Memory B cell (primary cell): ENCODE results near the gene GDF2.
A peak's percentile ranks its signal among the peaks of the same experiment; 100 is the strongest.

ENCODE experiments used
- ATAC-seq: fragments of 150-1000 bp; cut with Tn5 transposase; 2 replicates; pipeline ENCODE4 v1.10.0; 2021; ENCODE audit warnings: low read depth, mild to moderate bottlenecking, moderate library complexity
- DNase-seq, 2 donors: peaks; one replicate each; pipeline ENCODE4 v3.0.0; 2022; ENCODE audit warnings: low spot score in 2 of 2
- H3K27ac Mint-ChIP-seq: one replicate; pipeline ENCODE4 v1.8.0; 2022; ENCODE audit warnings: mild to moderate bottlenecking, moderate library complexity, mixed read lengths
- H3K27me3 Mint-ChIP-seq: one replicate; pipeline ENCODE4 v1.8.0; 2022; ENCODE audit warnings: mixed read lengths
- H3K36me3 Mint-ChIP-seq: one replicate; pipeline ENCODE4 v1.8.0; 2022; ENCODE audit warnings: mild to moderate bottlenecking, mixed read lengths
- H3K4me1 Mint-ChIP-seq: one replicate; pipeline ENCODE4 v1.8.0; 2022; ENCODE audit warnings: mixed read lengths
- H3K4me3 Mint-ChIP-seq: one replicate; pipeline ENCODE4 v1.8.0; 2022; ENCODE audit warnings: mild to moderate bottlenecking, moderate library complexity, mixed read lengths
- H3K9me3 Mint-ChIP-seq: one replicate; pipeline ENCODE4 v1.8.0; 2022; ENCODE audit warnings: mixed read lengths

The GDF2 gene

DNA sequence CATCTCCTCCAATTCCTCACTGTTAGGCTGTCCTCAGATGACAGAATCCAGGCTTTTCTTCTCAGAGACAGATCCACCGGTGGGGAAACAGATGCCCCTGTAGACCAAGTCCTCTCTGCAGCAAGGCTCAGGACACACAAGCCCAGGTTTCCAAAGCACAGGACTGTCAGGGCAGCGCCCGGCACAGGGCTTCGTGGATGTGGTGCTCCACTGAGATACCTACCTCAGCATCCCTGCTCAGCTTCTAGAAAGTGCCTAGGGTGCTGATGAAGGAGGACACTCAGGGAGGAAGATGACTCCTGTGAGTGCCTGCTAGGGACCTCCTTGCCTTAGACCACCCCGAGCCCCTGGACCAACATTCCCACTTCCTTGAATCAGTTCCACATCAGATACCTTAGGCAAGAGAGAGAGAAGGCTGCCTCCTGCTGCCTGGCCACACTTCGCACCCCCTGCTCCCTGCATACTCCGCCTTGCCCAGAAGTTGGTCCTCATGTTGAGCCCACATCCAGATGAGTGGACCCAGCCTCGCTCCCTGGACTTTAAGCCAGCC, 17.0 kb downstream of the GDF2 start:
- no peaks in the 10 kb centered on the region for H3K9me3 Mint-ChIP-seq
- peaks cover 7% of the 10 kb centered on the region for H3K4me1 Mint-ChIP-seq
- DNase-seq (no peak), ATAC-seq (no peak)
- H3K27ac Mint-ChIP-seq = no peak overlapping the region
- H3K4me3 Mint-ChIP-seq = no peak overlapping the region
- peaks cover 13% of the 10 kb centered on the region for H3K27me3 Mint-ChIP-seq
- H3K36me3 Mint-ChIP-seq = no peaks in the 10 kb centered on the region

DNA sequence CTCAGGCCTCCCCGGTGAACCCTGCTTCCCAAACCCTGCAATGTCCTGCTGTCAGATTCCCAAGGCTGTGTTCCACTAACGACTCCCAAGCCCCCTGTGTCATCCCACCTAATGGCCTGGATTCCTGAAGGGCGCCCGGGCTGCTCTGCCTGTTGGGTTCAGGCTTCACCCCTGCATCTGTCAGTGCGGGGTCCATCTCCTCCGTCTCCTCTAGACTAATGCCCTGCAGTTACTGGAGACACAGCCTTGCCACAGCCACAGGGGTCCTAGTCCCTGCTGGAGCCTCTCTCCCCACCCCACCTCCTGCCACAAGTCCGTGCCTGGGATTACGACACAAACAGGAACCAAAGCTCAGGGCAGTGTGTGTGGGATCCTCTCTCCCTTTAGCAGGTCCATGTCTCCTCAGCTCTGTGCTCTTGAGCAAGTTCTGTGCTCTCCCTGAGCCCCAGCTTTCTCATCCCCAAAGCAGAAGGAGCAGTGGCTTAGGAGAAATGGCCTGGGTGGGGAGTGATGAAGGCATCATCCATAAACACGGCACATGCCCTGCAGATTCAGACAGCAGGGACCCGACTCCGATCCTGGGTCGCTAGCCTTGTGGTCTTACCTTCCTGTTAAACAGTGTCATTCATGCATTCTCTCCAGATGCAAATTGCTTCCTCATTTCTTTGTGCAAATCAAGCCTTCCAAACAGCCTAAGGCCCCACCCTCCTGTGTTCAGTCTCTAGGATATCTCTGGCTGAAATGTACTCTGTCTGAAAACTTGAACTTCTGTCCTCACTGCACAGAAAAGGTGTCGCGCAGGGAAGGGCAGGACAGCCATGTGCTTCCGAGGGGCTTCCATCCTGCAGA, 17.7 kb downstream of the GDF2 start:
- no peak overlapping the region for H3K4me3 Mint-ChIP-seq
- ATAC-seq (peak; percentile 37), DNase-seq (no peak)
- no peaks in the 10 kb centered on the region for H3K9me3 Mint-ChIP-seq
- peaks cover 11% of the 10 kb centered on the region for H3K27me3 Mint-ChIP-seq
- peaks cover 7% of the 10 kb centered on the region for H3K4me1 Mint-ChIP-seq
- H3K27ac Mint-ChIP-seq = no peak overlapping the region
- no peaks in the 10 kb centered on the region for H3K36me3 Mint-ChIP-seq

DNA sequence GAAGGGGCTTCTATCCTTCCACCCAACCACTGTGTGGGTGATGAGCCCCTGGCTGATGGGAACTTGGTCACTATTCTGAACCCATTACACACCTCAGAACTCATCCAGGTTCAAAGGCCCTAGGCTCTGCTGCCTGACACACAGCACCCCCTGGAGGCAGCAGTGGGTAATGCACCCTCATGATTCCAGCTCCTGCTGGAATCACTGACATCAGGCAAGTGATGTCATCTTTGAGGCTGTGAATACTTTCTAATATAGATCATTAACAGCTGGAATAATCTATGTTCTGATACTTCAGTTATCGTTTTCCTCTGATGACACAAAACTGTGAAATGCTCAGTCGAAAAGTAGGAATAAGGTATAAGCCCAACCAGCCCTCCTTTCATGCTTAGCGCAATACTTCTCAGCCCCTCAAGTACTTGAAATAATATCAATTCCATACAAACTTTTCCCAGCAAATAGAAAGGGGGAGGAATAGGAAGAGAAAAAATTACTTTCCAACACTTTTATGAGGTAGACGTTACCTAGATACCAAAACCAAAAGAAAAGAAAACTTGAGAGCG, 18.4 kb downstream of the GDF2 start:
- H3K4me3 Mint-ChIP-seq = no peak overlapping the region
- peak; percentile 52 to 58 for DNase-seq
- H3K4me1 Mint-ChIP-seq = peaks cover 7% of the 10 kb centered on the region
- peak; percentile 47 for ATAC-seq
- no peak overlapping the region for H3K27ac Mint-ChIP-seq
- H3K27me3 Mint-ChIP-seq = peaks cover 11% of the 10 kb centered on the region
- no peaks in the 10 kb centered on the region for H3K9me3 Mint-ChIP-seq
- H3K36me3 Mint-ChIP-seq = no peaks in the 10 kb centered on the region

DNA sequence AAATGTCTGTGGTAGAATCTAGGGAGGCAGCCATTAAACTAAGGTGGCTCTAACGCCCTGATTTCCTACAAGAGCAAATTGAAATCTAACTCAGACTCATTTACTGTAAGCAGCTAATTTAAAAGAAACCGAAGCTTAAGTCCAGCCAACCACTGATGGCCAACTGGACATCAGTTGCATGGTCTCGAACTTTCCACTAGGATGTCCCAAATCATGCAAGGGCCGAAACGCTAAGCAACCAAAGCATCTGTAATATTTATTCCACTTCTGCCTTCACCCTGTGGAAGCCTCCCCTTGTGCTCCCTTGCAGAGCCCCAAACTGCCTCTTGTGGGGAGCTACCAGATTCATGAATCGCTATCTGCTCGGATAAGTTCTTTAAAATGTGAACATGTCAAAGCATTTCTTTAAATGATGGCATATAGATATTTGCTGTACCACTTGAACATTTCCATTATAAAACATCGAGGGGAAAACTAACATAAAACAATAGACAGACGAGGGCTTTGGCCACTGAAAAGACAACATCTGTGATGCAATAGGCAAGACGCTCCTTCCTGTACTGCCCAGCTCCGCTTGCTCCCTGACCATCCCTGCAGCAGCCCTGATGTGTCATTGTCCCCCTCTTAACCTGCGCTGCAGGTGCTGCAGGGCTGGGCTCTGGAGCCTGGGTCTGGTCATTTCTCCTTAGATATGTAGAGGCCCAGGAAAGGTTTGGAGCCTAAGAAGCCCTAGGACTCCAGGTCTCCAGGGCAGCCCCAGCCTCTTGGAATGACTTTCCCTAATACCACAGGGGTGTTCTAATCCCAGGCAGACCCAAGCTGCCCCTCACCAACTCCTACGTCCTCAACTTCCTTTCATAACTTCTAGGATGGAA, 23.0 kb downstream of the GDF2 start:
- ATAC-seq (no peak), DNase-seq (no peak)
- H3K27ac Mint-ChIP-seq = no peak overlapping the region
- peaks cover 5% of the 10 kb centered on the region for H3K27me3 Mint-ChIP-seq
- H3K9me3 Mint-ChIP-seq = no peaks in the 10 kb centered on the region
- peaks cover 3% of the 10 kb centered on the region for H3K4me1 Mint-ChIP-seq
- no peaks in the 10 kb centered on the region for H3K36me3 Mint-ChIP-seq
- H3K4me3 Mint-ChIP-seq = no peak overlapping the region

DNA sequence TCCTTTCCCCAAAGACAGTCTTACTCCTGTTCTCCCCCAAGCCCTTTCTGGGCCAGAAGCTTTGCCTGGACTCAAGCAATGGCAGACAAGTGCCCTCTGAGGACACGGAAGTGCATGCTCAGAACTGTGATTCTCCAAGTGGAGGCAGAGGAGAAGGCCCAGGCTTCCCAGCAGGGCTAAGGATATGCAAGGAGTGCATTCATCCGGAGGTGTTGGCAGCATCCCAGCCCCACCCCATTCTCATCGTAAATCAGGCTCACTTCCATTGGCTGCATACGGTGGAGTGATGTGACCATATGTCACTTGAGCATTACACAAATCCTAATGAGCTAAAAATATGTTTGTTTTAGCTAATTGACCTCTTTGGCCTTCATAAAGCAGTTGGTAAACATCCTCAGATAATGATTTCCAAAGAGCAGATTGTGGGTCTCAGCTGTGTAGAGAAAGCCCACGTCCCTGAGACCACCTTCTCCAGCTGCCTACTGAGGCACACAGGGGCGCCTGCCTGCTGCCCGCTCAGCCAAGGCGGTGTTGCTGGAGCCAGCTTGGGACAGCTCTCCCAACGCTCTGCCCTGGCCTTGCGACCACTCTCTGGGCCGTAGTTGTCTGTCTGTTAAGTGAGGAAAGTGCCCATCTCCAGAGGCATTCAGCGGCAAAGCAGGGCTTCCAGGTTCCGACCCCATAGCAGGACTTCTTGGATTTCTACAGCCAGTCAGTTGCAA, 24.5 kb downstream of the GDF2 start:
- Mint-ChIP-seq H3K4me3 (no peak overlapping the region), H3K27me3 (peaks cover 3% of the 10 kb centered on the region), H3K9me3 (no peaks in the 10 kb centered on the region), H3K4me1 (no peaks in the 10 kb centered on the region), H3K36me3 (no peaks in the 10 kb centered on the region), H3K27ac (no peak overlapping the region)
- ATAC-seq (no peak), DNase-seq (no peak)

DNA sequence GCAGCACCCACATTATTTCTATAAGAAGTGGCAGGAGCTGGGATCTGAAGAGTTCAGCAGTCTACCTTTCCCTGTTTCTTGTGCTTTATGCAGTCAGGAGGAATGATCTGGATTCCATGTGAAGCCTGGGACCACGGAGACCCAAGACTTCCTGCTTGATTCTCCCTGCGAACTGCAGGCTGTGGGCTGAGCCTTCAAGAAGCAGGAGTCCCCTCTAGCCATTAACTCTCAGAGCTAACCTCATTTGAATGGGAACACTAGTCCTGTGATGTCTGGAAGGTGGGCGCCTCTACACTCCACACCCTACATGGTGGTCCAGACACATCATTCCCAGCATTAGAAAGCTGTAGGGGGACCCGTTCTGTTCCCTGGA, 25.0 kb downstream of the GDF2 start:
- DNase-seq (no peak), ATAC-seq (no peak)
- H3K27me3 Mint-ChIP-seq = peaks cover 3% of the 10 kb centered on the region
- H3K4me1 Mint-ChIP-seq = no peaks in the 10 kb centered on the region
- H3K9me3 Mint-ChIP-seq = no peaks in the 10 kb centered on the region
- no peak overlapping the region for H3K27ac Mint-ChIP-seq
- no peak overlapping the region for H3K4me3 Mint-ChIP-seq
- no peaks in the 10 kb centered on the region for H3K36me3 Mint-ChIP-seq

DNA sequence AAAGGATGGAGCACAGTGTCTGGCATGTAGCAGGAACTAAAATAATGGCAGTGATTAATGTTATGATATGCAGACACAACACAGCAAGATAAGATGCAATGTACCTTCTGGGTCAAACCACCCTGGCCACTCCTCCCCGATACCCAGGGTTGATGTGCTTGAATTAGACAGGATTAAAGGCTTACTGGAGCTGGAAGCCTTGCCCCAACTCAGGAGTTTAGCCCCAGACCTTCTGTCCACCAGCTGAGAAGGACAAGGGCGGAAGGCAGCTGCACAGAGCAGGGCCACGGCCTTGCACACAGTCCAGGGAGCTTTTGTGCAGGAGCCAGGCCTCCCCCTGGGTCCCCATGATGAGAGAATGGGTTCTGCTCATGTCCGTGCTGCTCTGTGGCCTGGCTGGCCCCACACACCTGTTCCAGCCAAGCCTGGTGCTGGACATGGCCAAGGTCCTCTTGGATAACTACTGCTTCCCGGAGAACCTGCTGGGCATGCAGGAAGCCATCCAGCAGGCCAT, 25.9 kb downstream of the GDF2 start, which contains the start of gene RBP3:
TSS of gene RBP3 (plus strand) at position 226 of the 514 bp plus-strand sequence. CDS start at position 348, 122 bp downstream.
- Mint-ChIP-seq H3K9me3 (no peaks in the 10 kb centered on the region), H3K27me3 (peaks cover 6% of the 10 kb centered on the region), H3K4me3 (no peak within 1 kb of the TSS), H3K27ac (no peak within 1 kb of the TSS), H3K36me3 (no peaks in the 10 kb centered on the region), H3K4me1 (no peaks in the 10 kb centered on the region)
- ATAC-seq (no peak), DNase-seq (no peak)

DNA sequence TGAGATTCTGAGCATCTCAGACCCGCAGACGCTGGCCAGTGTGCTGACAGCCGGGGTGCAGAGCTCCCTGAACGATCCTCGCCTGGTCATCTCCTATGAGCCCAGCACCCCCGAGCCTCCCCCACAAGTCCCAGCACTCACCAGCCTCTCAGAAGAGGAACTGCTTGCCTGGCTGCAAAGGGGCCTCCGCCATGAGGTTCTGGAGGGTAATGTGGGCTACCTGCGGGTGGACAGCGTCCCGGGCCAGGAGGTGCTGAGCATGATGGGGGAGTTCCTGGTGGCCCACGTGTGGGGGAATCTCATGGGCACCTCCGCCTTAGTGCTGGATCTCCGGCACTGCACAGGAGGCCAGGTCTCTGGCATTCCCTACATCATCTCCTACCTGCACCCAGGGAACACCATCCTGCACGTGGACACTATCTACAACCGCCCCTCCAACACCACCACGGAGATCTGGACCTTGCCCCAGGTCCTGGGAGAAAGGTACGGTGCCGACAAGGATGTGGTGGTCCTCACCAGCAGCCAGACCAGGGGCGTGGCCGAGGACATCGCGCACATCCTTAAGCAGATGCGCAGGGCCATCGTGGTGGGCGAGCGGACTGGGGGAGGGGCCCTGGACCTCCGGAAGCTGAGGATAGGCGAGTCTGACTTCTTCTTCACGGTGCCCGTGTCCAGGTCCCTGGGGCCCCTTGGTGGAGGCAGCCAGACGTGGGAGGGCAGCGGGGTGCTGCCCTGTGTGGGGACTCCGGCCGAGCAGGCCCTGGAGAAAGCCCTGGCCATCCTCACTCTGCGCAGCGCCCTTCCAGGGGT, 26.6 kb downstream of the GDF2 start:
- no peak overlapping the region for H3K27ac Mint-ChIP-seq
- ATAC-seq (no peak), DNase-seq (no peak)
- no peaks in the 10 kb centered on the region for H3K36me3 Mint-ChIP-seq
- no peaks in the 10 kb centered on the region for H3K9me3 Mint-ChIP-seq
- H3K27me3 Mint-ChIP-seq = peaks cover 6% of the 10 kb centered on the region
- no peak overlapping the region for H3K4me3 Mint-ChIP-seq
- H3K4me1 Mint-ChIP-seq = no peaks in the 10 kb centered on the region

DNA sequence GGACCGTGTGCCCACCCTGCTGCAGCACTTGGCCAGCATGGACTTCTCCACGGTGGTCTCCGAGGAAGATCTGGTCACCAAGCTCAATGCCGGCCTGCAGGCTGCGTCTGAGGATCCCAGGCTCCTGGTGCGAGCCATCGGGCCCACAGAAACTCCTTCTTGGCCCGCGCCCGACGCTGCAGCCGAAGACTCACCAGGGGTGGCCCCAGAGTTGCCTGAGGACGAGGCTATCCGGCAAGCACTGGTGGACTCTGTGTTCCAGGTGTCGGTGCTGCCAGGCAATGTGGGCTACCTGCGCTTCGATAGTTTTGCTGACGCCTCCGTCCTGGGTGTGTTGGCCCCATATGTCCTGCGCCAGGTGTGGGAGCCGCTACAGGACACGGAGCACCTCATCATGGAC, 27.3 kb downstream of the GDF2 start:
- no peak overlapping the region for H3K27ac Mint-ChIP-seq
- no peak for ATAC-seq
- DNase-seq = no peak
- H3K9me3 Mint-ChIP-seq = no peaks in the 10 kb centered on the region
- peaks cover 6% of the 10 kb centered on the region for H3K27me3 Mint-ChIP-seq
- H3K4me3 Mint-ChIP-seq = no peak overlapping the region
- no peaks in the 10 kb centered on the region for H3K4me1 Mint-ChIP-seq
- no peaks in the 10 kb centered on the region for H3K36me3 Mint-ChIP-seq

DNA sequence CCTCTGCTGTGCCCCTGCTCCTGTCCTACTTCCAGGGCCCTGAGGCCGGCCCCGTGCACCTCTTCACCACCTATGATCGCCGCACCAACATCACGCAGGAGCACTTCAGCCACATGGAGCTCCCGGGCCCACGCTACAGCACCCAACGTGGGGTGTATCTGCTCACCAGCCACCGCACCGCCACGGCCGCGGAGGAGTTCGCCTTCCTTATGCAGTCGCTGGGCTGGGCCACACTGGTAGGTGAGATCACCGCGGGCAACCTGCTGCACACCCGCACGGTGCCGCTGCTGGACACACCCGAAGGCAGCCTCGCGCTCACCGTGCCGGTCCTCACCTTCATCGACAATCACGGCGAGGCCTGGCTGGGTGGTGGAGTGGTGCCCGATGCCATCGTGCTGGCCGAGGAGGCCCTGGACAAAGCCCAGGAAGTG, 27.7 kb downstream of the GDF2 start:
- no peak overlapping the region for H3K27ac Mint-ChIP-seq
- ATAC-seq = no peak
- no peak overlapping the region for H3K4me3 Mint-ChIP-seq

DNA sequence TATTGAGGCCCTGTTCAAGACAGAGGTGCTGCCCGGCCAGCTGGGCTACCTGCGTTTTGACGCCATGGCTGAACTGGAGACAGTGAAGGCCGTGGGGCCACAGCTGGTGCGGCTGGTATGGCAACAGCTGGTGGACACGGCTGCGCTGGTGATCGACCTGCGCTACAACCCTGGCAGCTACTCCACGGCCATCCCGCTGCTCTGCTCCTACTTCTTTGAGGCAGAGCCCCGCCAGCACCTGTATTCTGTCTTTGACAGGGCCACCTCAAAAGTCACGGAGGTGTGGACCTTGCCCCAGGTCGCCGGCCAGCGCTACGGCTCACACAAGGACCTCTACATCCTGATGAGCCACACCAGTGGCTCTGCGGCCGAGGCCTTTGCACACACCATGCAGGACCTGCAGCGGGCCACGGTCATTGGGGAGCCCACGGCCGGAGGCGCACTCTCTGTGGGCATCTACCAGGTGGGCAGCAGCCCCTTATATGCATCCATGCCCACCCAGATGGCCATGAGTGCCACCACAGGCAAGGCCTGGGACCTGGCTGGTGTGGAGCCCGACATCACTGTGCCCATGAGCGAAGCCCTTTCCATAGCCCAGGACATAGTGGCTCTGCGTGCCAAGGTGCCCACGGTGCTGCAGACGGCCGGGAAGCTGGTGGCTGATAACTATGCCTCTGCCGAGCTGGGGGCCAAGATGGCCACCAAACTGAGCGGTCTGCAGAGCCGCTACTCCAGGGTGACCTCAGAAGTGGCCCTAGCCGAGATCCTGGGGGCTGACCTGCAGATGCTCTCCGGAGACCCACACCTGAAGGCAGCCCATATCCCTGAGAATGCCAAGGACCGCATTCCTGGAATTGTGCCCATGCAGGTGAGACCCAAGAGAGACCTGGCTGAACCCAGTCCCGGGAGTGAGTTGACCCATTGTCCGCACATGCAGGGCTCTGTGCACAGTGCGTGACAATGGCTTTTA, 28.7 kb downstream of the GDF2 start:
- no peaks in the 10 kb centered on the region for H3K9me3 Mint-ChIP-seq
- H3K4me1 Mint-ChIP-seq = no peaks in the 10 kb centered on the region
- H3K27ac Mint-ChIP-seq = no peak overlapping the region
- ATAC-seq (no peak), DNase-seq (no peak)
- no peaks in the 10 kb centered on the region for H3K36me3 Mint-ChIP-seq
- H3K4me3 Mint-ChIP-seq = no peak overlapping the region
- peaks cover 6% of the 10 kb centered on the region for H3K27me3 Mint-ChIP-seq

More for the DNA sequence above, 27.7 kb downstream of the GDF2 start:
- Mint-ChIP-seq H3K36me3 (no peaks in the 10 kb centered on the region), H3K9me3 (no peaks in the 10 kb centered on the region), H3K4me1 (no peaks in the 10 kb centered on the region), H3K27me3 (peaks cover 6% of the 10 kb centered on the region)
- DNase-seq = no peak
